Lower leg skin (tissue), 4 donors: ENCODE measurements around the gene DCTN1. TPM values are rescaled to one million over a fixed set of nuclear protein-coding genes. Genes with fewer than 3 reads are reported as not detected.
"Not testable (repeated sequence)": the region's sequence is repeated elsewhere in the genome, so short reads cannot be mapped to it uniquely, and the experiment has no call there.

Source experiments
- DNase-seq, 2 donors: peaks; one replicate each; pipeline ENCODE4 v3.0.0-alpha.2; 2019; ENCODE audit warnings: low spot score in 2 of 2
- H3K4me3 ChIP-seq: fragments of 200-600 bp; sonication (generic); 2 replicates; pipeline ENCODE4 v1.5.1; 2017; ENCODE audit warnings: mild to moderate bottlenecking, low read depth; ENCODE audit not compliant: poor library complexity, severe bottlenecking
- CTCF ChIP-seq, 3 donors: fragments of 450-650 bp; IDR thresholded peaks; one replicate each; pipeline ENCODE4 v1.5.1; 2016; ENCODE audit warnings: antibody characterized with exemption in 3 of 3, mild to moderate bottlenecking in 3 of 3, moderate library complexity in 2 of 3
- POLR2A ChIP-seq, 2 donors: fragments of 450-650 bp; IDR thresholded peaks; one replicate each; pipeline ENCODE4 v1.6.1; 2016 to 2017; ENCODE audit warnings: antibody characterized with exemption in 2 of 2, mild to moderate bottlenecking in 1 of 2, moderate library complexity in 1 of 2
- WGBS, 2 donors: methylation state at CpG; one replicate each; pipeline ENCODE4 v1.1.5; 2018; 5-methylcytosine and 5-hydroxymethylcytosine counted together
- intact Hi-C: fragments of 100-400 bp; cut with DNase I; formaldehyde crosslinking; loops from one replicate; pipeline ENCODE4 v1.15.0; 2023; ENCODE audit warnings: low total_unique reads
- total RNA-seq, 4 donors: library from RNA; depleted of rRNA; stranded (reverse); fragments of >200 nt; gene quantifications; one replicate each; pipeline ENCODE4 v1.1.0, GENCODE V29; 2016

The DCTN1 gene
- total RNA-seq, 4 donors from 2014 or later = 76.5 to 106 (median 95.8) TPM

DNA sequence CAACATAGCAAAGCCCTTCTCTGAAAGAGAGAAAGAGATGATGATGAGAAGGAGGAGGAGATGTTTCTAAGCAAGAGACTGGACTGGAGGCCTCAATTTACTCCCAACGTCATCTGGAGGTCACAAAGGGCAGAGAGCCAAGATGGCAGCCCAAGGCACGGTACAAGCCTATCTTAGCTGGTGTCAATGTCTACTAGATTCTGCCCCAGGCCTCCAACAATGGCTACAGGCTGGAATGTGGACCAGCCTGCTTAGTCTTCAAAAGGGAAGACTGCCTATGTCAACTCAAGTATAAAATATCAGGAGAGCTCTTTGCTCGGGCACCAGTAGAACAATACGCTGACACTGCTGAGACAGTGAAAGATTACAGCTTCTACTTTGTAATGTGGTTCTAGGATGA is 30.2 kb downstream of the DCTN1 start:
- intact Hi-C loops = no loop called here
- 81 to 87% methylated on average over 4 of the region's 4 CpGs for WGBS, 2 donors
- no peak for TF ChIP-seq POLR2A (IDR thresholded peaks at IDR 0.05)
- no peak for TF ChIP-seq CTCF (IDR thresholded peaks at IDR 0.05)
- DNase-seq = no peak
- H3K4me3 ChIP-seq = no peak overlapping the region

- no peak for TF ChIP-seq POLR2A (IDR thresholded peaks at IDR 0.05)
- TF ChIP-seq CTCF (IDR thresholded peaks at IDR 0.05) = no peak
- intact Hi-C loops = no loop called here
- no peak overlapping the region for H3K4me3 ChIP-seq
- DNase-seq = peak in 1 of 2 donors; percentile 37
- WGBS, 2 donors = 81 to 90% methylated on average over 3 of the region's 3 CpGs
These were observed 32.4 kb downstream of the DCTN1 start for GRCh38 chr2:74347742-74348141.

GRCh38 chr2:74347303-74347702 is 32.8 kb downstream of the DCTN1 start:
- WGBS, 2 donors = 84 to 90% methylated on average over 1 of the region's 1 CpG
- intact Hi-C loops = no loop called here
- H3K4me3 ChIP-seq = no peak overlapping the region
- no peak for TF ChIP-seq CTCF (IDR thresholded peaks at IDR 0.05)
- no peak for TF ChIP-seq POLR2A (IDR thresholded peaks at IDR 0.05)
- DNase-seq = peak in 1 of 2 donors; percentile 6

GRCh38 chr2:74345272-74345943 is 34.7 kb downstream of the DCTN1 start:
- intact Hi-C loops = no loop called here
- 82 to 84% methylated on average over 8 of the region's 8 CpGs for WGBS, 2 donors
- DNase-seq = no peak
- no peak overlapping the region for H3K4me3 ChIP-seq
- TF ChIP-seq CTCF (IDR thresholded peaks at IDR 0.05) (no peak), POLR2A (IDR thresholded peaks at IDR 0.05) (no peak)

- intact Hi-C loops = no loop called here
- no peak for TF ChIP-seq CTCF (IDR thresholded peaks at IDR 0.05)
- TF ChIP-seq POLR2A (IDR thresholded peaks at IDR 0.05) = no peak
- WGBS, 2 donors = 71 to 79% methylated on average over 2 of the region's 2 CpGs
These were observed 36.8 kb downstream of the DCTN1 start, which contains the start of gene SLC4A5 for GRCh38 chr2:74343316-74343715. Gene SLC4A5, minus strand, starts transcription at chr2:74343416. Its CDS starts 28,393 bp downstream, at chr2:74315023.

DNA sequence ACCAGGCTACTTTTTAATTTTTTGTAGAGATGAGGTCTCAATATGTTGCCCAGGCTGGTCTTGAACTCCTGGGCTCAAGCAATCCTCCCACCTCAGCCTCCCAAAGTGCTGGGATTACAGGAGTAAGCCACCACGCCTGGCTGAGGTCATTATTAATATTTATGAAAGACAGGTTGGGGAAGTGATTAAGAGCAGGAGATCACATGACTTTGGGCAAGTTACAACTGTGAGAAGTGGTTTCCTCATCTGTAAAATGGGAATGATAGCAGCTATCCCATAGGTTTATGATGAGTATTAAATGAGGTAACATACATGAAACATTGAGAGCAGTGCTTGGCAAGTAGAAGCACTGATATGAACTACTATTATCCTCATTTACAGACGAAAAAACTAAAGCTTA is 43.9 kb downstream of the DCTN1 start:
- DNase-seq, intact Hi-C loops, H3K4me3 ChIP-seq: not testable (repeated sequence)
- WGBS, 2 donors = 67 to 73% methylated on average over 2 of the region's 2 CpGs

More at GRCh38 chr2:74343316-74343715, 36.8 kb downstream of the DCTN1 start, which contains the start of gene SLC4A5:
- DNase-seq = no peak
- H3K4me3 ChIP-seq = no peak within 1 kb of the TSS
